NK-92 treated with Interleukin-12 subunit alpha and Interleukin-12 subunit beta, amount 100 ng/mL, for 24 hours (cell line): ENCODE measurements around the gene SHISA9.

Experiments used
- DNase-seq: peaks from one replicate; lab custom pipeline; 2025; lab: John Stamatoyannopoulos, UW

The SHISA9 gene

DNA sequence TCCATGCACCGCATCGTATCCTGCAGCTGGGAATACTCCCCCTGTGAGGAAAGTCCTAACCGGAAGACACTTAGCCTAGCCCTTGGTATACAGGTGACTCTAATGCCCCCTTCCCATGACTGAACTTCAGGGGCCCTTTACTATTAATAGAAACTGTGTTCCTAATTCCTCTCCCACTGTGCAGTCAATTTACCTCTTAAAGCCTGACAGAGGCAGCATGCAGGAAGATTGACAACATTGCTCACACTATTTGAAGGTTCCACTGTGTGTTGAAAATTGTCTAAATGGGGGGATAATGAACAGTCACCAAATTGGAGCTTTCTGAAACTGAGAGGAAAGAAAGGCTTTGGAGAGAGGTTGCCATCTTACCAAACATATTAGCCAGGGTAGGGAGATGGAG lies 222.6 kb downstream of the SHISA9 start:
- no peak for DNase-seq

- DNase-seq = no peak
Measured at GRCh38 chr16:13127144-13127543, 225.7 kb downstream of the SHISA9 start.

DNA sequence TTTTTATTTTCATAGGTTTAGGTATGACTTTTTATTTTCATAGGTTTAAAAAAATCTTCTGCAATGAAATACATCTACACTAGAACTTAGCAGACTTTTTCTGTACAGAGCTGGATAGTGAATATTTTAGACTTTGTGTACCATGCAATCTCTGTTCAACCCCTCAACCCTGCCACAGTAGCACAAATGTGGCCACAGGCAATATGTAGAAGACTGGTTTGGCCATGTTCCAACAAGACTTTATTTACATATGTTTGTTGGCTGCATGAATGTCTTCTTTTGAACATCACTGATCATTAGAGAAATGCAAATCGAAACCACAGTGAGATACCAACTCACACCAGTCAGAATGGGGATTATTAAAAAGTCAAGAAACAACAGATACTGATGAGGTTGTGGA lies 229.2 kb downstream of the SHISA9 start:
- DNase-seq = no peak

DNA sequence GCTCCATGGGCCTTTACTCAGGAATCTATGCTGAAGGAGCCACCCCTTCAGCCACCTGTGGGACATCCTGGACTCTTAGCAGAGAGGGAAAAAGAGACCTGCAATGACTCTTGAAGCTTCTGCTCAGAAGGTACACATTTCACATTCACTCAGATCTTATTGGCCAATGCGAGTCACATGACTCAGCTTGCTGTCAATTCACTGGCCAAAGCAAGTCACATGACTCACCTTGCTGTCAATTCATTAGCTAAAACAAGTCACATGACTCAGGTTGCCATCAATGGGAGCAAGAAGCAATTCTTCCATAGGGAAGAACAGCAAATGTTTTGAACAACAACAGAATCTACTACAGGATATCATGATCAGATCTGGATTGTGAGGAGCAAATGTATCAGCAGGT lies 233.4 kb downstream of the SHISA9 start:
- no peak for DNase-seq

DNA sequence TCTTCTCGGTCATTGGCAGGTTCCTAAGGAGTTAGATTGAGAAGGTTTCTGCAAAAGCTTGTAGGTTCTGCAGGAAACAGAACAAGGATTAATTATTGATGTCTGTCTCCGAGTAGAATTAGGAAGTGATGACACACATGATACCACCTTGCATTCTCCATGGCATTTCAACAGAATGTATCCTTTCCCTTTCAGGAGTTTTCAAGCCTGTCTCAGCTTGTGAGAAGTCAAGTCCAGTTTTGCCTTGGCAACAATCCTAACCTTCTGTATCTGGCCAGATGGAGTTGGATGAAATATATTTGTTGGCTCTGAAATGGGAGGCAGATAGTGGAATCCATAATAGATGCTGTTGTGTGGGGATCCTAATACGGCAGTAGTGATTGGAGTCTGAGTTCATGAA lies 235.5 kb downstream of the SHISA9 start:
- DNase-seq = no peak

DNA sequence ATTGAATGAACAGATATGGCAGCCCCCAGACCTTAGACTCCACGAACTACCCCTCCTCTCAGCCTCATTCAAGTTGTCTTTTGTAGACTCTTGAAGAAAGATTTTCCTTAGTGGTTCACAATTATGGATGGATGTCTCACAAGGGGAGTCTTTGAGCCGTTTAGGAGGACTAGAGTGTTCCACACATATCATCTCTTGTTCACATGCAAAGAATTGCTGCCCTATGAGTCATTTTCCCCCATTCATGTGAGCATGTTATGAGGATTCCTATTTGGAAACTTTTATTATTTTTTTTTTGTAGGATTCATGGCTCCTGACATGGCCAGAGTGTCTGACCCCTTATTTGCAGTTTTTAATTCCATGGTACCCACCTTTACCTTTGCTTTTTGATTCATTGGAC lies 237.1 kb downstream of the SHISA9 start:
- no peak for DNase-seq

DNA sequence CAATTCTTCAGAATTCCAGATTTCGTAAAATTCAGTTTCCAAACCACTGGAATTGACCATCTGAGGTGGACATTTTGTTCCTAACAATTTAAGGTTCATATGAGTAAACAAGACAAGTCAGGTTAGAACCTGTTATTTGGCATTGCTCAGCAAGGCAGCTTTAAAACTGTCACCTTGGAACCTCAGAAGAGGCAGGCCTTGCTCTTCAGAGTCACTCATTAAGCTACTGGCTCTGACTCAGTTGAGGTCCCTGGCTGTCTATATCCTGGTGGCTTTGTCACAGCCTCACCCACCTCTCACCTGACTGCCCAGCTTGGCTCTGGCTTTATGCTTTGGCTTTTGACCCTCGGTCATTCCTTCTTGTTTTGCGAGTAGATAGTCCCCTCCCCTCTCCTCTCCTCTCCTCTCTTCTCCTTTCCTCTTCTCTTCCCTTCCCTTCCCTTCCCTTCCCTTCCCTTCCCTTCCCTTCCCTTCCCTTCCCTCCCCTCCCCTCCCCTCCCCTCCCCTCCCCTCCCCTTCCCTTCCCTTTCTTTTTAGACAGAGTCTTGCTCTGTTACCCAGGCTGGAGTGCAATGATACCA lies 238.4 kb downstream of the SHISA9 start:
- DNase-seq = no peak

GRCh38 chr16:13143551-13143950 lies 242.2 kb downstream of the SHISA9 start:
- DNase-seq = no peak

- no peak for DNase-seq
Measured at GRCh38 chr16:13146829-13147228, 245.4 kb downstream of the SHISA9 start.

- DNase-seq = no peak
Measured at GRCh38 chr16:13148294-13148693, 246.9 kb downstream of the SHISA9 start.

- no peak for DNase-seq
Measured at GRCh38 chr16:13148836-13149235, 247.4 kb downstream of the SHISA9 start.

DNA sequence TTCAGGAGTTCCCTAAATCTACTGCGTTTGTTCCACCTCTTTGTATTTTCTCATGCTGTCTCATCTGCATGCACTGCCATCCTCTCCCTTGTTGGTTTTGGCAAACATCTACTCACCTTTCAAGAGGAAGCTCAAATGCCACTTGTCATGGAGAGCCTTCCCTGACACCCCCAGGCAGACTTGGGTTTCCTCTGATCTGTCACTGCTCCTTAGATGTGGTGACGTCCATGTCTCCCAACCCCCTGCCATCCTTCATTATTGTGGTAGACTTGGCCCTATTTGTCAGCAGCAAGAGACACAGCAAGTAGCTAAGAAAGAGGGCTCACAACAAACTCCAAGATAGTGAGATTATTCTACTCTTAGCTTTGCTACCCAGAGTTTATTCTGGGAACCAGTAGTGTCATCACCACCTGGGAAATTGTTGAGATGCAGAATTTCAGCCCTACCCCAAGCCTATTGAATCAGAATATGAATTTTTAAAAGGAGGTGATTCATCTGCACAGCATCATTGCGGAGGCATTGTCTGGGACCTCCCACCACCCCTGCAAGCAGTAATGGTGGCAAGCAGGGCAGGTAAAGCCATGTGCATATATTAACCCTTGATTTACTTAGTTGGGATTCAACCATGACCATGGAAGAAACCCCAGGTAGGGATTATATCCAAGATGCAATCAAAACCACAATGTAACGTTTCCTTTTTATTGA lies 248.9 kb downstream of the SHISA9 start:
- no peak for DNase-seq

DNA sequence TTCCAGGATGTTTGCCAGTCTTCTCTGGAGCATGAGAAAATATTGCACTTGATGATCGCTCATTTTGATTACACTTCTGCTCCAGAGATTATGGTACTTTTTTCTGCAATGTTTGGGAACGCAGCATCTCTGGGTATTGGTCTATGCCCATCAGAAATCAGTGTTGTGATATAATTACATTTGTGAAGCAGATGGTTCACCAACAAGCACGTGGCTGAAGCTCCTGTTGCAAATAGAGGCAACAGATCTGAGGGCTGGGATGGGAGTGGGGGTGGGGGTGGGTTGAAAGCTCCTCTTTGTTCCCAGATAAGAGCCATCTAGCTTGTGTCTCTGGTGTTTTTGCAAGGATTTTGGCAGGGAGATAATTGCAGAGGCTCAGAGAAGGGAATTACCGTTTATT lies 252.3 kb downstream of the SHISA9 start:
- DNase-seq = no peak

GRCh38 chr16:13154799-13155198 lies 253.4 kb downstream of the SHISA9 start:
- no peak for DNase-seq

GRCh38 chr16:13155377-13155776 lies 254.0 kb downstream of the SHISA9 start:
- DNase-seq = no peak

- no peak for DNase-seq
Measured at GRCh38 chr16:13155780-13156179, 254.4 kb downstream of the SHISA9 start.

DNA sequence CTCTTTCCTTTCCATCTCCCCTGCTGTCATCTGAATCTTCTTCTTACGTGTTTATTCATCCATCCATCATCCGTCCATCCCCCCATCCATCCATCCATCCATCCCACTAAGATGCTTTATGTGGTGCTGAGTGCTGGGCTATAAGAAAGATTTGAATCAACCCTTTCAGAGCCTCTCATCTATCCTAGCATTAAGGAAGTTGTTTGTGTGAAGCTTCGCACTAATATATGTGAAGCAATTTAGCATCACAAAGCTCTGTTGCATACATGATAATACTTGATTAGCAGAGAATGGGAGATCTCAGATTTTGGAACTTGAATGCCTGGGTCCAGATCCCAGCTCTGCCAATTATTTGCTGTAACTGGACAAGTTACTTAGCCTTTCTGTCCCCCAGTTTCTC lies 255.7 kb downstream of the SHISA9 start:
- no peak for DNase-seq

- DNase-seq = no peak
Measured at GRCh38 chr16:13158427-13158826, 257.0 kb downstream of the SHISA9 start.

GRCh38 chr16:13165024-13165423 lies 263.6 kb downstream of the SHISA9 start:
- no peak for DNase-seq

- DNase-seq = no peak
Measured at GRCh38 chr16:13168091-13168572, 266.7 kb downstream of the SHISA9 start.

GRCh38 chr16:13171313-13171712 lies 269.9 kb downstream of the SHISA9 start:
- no peak for DNase-seq

DNA sequence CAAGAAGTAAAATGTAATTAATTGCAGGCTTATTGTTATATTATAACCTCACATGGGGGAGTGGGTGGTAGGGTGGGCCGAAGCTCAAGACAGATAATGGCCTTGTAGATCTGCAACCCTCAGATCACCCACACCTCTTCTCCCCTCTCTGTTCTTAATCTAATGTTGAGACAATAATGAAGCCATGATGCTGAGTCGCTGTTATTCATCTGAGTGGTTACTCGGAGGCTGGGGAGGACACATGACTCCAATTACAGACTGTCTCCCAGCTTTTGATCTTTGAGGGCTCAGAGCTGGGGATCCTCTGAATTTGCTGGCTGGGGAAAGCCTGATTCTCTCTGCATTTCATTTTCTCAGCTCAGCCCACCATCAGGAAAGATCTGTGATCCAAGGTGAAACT lies 275.3 kb downstream of the SHISA9 start:
- DNase-seq = no peak

GRCh38 chr16:13178318-13178717 lies 276.9 kb downstream of the SHISA9 start:
- no peak for DNase-seq

DNA sequence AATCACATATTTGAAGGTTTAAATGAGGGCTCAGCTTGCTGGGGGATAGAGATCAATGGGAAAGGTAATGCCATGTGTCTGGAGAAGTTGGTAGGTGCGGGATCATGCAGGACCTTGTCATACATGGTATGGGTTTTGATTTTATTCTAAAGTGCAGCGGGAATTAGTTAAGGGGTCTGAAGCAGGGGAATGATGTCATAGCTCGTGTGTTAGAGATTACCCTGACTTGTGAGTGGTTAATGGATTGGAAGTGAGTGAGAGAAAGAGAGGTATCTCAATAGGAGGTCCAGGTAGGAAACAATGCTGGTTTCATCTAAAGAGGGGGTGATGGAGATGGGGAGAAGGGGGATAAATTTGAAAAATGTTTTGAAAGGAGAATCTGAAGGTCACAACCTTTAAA lies 280.0 kb downstream of the SHISA9 start:
- DNase-seq = no peak
